HG03060 (cell line): ENCODE measurements around the gene AK3.

Experiments
- ATAC-seq: cut with Tn5 transposase; IDR thresholded peaks from one replicate; pipeline ENCODE4 v1.9.1; 2021; ENCODE audit warnings: low read depth, moderate number of reproducible peaks; ENCODE audit not compliant: unreplicated experiment

The AK3 gene

GRCh38 chr9:4713849-4714248 is 27.2 kb downstream of the AK3 start:
- no peak for ATAC-seq

- ATAC-seq, result no peak
Observed at GRCh38 chr9:4709380-4709779, 31.6 kb downstream of the AK3 start.

GRCh38 chr9:4706971-4707622 is 33.9 kb downstream of the AK3 start:
- ATAC-seq, result no peak

GRCh38 chr9:4706021-4706420 is 35.0 kb downstream of the AK3 start:
- no peak for ATAC-seq

DNA sequence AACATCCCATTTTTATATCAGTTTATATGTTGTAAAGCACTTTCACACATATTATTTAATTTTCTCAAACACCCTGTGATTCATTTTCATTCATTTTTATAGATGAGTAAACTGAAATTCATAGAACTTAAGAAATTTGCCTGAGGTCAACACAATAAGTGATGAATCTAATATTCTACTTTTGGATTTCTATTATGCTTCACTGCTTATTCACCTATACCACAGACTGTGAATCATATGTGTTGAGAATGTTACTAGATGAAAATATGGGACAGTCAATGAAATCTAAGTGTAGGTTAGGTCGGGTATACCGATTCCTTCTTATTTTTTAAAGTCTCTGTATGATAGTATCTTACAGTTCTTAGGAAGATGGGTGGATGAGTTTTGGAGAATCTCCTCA is 36.9 kb downstream of the AK3 start:
- no peak for ATAC-seq

DNA sequence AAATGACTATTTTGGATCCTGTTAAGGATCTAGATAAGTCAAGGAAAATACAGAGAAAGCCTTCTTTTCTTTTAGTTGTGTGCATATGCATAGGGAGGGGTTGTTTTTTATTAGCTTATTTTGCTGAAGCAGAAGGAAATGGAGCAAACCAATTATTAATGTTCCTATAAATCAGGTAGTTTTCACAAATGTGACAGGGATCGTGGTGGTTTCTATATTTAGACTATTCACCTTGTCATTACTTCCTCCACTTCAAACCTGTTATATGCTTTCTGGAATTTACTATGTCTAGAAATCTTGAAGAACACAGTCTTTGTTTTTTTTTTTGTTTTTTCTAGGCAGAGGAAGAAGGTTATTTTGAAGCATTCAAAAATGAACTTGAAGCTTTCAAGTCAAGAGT is 39.5 kb downstream of the AK3 start:
- ATAC-seq, result no peak

DNA sequence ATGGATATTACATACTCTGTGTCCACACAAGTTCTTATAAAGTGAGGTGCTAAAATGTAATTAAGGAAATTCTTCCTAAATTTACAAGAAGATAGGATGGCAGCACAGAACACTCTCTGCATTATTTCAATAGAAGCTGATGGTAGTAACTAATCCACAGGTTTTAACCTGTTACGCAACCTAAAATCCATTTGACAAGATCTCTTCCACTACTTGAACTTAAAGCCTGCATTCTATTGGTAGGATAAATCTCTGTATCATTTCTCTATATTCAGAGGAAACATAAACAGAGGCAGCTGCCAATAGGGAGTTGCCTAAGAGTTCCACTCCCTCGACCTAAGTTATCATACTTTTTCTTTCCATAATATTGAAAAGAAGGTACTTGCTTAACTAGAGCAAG is 40.1 kb downstream of the AK3 start:
- no peak for ATAC-seq

- no peak for ATAC-seq
Observed at GRCh38 chr9:4700091-4700490, 40.9 kb downstream of the AK3 start.

- no peak for ATAC-seq
Observed at GRCh38 chr9:4691795-4692194, 49.2 kb downstream of the AK3 start.

- ATAC-seq, result no peak
Observed at GRCh38 chr9:4690144-4690543, 50.9 kb downstream of the AK3 start.

DNA sequence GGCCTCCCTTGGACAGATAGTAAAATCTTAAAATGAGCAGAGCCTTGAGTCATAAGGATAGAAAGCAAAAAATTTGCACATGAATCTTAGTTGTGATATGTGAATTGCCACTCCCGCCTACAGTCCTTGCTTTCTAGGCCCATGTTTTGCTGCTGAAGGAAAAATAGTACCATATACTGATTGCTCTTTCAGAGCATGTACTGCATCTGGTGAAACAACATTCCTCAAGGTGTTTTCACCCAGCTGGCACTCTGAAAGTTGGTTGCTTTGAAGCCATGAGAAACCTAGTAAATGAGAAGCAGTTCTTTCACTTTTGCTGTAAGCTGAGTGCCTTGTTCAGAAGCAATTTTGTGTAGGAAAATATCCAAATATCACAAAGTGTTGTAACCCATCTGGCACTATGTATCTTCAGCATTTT is 51.3 kb downstream of the AK3 start:
- peak; percentile 50 for ATAC-seq

DNA sequence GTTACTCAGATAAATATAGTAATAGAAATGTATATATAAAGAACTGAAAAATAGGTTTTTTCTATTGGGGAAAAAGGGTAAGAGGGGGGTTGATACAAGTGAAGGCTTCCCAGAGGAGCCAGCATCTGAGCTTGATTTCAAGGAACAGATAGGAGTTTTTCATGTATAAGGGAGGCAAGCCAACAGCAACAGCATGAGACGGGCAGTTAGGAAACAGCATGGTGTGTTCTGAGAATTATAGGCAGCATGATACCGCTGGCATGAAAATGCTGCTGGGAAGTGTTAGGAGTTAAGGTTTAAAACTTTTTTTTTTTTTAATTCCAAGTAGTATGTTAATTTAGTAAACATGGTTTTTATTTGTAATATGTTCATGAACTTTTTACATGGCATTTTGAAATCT is 52.0 kb downstream of the AK3 start:
- no peak for ATAC-seq

- ATAC-seq, result no peak
Observed at GRCh38 chr9:4686584-4686983, 54.4 kb downstream of the AK3 start.

GRCh38 chr9:4686112-4686511 is 54.9 kb downstream of the AK3 start:
- no peak for ATAC-seq

DNA sequence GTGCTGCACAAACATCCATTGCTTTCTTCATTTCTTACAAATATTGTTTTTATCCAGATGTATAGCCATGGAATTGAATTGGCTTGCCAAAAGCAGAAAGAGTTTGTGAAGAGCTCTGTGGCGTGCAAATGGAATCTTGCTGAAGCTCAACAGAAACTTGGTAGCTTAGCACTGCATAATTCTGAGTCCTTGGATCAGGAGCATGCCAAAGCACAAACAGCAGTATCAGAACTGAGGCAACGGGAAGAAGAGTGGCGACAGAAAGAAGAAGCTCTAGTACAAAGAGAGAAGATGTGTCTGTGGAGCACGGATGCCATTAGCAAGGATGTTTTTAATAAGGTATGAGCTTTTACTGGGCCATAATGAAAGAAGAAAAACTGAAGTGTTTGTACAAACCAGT is 56.2 kb downstream of the AK3 start:
- no peak for ATAC-seq

DNA sequence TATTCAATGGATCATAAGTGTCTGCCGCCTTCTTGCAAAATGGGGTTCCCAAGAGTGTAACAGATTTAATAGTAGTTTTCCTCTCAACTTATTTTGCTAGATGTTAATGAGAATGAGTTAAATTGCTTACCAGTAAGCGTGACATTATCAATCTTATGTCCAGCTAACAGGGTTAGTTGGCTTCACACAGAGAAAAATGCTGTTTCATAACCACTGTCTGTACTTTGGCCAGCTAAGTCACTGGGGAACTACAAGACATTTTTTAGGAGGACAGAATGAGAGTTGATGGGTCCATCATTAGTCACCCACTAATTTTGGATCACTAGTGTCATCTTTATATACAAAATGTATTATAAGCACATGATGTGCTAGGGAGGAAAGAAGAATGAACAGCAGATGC is 60.3 kb downstream of the AK3 start:
- no peak for ATAC-seq

DNA sequence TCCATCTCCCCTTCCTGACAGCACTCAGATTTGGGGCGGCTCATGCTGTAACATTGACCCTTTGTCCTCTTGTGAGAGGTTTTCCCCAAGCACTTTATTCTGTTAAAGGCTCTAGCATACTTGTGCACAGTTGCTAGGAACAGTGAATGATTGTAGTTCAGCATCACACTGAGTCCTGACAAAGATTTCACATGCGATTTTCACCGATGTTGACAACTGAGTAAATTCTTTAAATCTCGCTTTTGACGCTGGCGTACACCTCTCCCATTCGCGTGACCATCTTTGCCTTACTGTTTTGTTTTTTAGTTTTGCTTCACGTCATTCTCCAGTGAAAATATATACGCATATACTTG is 60.9 kb downstream of the AK3 start:
- ATAC-seq, result no peak

DNA sequence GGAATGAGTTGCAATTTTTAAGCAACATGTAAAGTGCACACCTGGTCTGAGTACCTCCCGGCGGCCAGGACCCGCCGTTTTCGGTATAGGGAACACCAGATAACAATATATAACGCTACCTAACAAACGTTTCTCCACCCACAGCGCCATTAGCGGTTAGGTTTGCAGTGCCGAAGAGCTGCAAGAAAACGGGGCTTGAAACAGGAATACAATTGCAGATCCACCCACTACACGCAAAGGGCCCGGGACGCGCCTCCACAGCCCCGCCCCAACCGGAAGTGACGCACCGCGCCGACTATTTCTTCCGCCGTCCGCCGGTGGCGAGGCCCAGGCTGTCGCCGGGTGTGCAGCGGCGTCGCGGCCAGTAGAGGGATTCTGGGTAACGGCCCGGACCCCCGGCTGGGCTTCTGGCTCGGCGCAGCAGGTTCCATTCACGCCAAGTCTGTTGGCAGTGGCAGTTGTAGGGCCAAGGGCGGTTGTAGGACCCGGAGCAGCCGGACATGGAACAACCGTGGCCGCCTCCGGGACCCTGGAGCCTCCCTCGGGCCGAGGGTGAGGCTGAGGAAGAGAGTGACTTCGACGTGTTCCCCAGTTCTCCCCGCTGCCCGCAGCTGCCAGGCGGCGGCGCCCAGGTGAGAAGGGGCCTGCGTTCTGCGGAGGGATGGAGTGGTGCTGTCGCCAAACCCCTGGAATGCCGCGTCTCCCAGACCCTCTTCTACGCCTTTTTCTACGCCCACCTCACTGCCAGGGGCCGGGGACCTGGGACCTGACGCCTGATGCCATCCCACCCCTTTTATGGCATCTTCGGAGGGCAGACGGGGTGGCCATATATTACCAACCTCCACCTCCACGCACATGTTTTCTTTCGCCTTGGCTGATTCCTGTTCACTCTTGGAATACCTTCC is 61.5 kb downstream of the AK3 start, which contains the start of gene CDC37L1:
Gene CDC37L1 (plus strand): TSS at position 302 of the 905 bp plus-strand sequence. CDS start 199 bp downstream, at position 501.
- peak; percentile 80 for ATAC-seq

- ATAC-seq, result no peak
Observed at GRCh38 chr9:4678679-4679267, 62.2 kb downstream of the AK3 start.

GRCh38 chr9:4677392-4677791 is 63.6 kb downstream of the AK3 start:
- no peak for ATAC-seq

GRCh38 chr9:4674783-4675182 is 66.2 kb downstream of the AK3 start:
- ATAC-seq, result no peak

GRCh38 chr9:4671737-4672136 is 69.3 kb downstream of the AK3 start:
- no peak for ATAC-seq
